Measurements from ENCODE around the gene ZNF568. TPM values are rescaled to one million over a fixed set of nuclear protein-coding genes. Genes with fewer than 3 reads are reported as not detected.

Gene ZNF568
- 10 to 100 TPM in 1 of 2 donors, 1 to 10 TPM in 1; 8.0 to 12.7 TPM for total RNA-seq

DNA sequence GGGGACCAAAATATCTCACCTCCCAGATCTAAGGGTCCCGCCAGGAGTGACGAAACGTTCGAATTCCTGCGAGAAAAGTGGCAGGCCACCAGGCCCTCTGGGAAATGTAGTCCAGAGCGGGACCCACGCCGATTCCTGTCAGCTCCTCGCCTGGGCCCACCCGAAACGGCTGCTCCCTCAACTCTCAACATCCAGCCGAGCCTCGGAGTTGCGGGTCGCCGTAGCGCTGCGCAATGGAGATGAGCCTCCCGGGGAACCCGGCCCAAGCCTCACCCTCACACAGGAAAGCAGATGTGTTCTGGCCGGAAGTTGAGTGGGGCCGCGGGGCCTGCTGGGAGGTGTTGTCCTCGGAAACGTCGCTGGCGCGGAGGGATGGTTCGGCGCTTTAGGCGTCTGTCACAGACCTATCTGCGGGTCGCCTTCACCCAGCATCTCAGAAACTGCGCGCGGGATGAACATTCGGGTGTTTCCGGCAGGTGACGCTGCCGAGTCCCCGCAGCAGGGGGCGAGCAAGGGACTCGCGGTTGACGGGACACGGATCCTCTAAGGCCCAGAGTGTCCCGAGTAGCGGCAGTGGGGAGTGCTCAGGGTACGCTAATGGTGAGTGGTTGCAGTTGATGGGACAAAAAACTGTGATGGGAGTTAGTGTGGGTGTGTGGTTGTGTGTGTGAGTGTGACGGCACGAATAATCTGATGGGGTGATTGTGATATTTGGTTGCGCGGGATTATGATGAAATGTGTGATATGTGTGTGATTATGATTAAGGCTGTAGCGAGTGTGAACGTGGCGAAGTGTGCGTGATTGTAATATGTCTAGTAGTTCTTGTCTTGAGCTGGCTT, at the start of gene ZNF568, which contains the start of gene ZNF829:
Gene ZNF568 (plus strand): TSS at position 341 of the 839 bp plus-strand sequence. CDS start 6,439 bp downstream, outside the sequence.
Gene ZNF829 (minus strand): TSS at position 300 of the 839 bp plus-strand sequence. CDS start 1,124 bp downstream, outside the sequence.
- Mint-ChIP-seq H3K27ac (peak within 1 kb of the TSS; percentile 91), H3K4me1 (ENCODE audit: low read depth in 2 of 2) (peaks cover 28 to 34% of the 10 kb centered on the region in 2 donors), H3K4me3 (peak within 1 kb of the TSS; percentile 96), H3K27me3 (no peaks in the 10 kb centered on the region), H3K9me3 (peaks cover 3% of the 10 kb centered on the region), H3K36me3 (peaks cover 47% of the 10 kb centered on the region)
- ATAC-seq = peak; percentile 99
- DNase-seq (ENCODE audit: low spot score) = peak; percentile 93

DNA sequence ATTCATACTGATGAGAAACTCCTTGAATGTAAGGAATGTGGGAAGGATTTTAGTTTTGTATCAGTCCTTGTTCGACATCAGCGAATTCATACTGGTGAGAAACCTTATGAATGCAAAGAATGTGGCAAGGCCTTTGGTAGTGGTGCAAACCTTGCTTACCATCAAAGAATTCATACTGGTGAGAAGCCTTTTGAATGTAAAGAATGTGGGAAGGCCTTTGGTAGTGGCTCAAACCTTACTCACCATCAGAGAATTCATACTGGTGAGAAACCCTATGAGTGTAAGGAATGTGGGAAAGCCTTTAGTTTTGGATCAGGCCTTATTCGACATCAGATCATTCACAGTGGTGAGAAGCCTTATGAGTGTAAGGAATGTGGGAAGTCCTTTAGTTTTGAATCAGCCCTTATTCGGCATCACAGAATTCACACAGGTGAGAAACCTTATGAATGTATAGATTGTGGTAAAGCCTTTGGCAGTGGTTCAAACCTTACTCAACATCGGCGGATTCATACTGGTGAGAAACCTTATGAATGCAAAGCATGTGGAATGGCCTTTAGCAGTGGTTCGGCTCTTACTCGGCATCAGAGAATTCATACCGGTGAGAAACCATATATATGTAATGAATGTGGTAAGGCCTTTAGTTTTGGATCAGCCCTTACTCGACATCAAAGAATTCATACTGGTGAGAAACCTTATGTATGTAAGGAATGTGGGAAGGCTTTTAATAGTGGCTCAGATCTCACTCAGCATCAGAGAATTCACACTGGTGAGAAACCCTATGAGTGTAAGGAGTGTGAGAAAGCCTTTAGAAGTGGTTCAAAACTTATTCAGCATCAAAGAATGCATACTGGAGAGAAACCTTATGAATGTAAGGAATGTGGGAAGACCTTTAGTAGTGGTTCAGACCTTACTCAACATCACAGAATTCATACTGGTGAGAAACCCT, 38.9 kb upstream of the ZNF568 start:
- DNase-seq (ENCODE audit: low spot score) (no peak), ATAC-seq (no peak)
- Mint-ChIP-seq H3K36me3 (peaks cover 62% of the 10 kb centered on the region), H3K27ac (no peak overlapping the region), H3K9me3 (peaks cover 24% of the 10 kb centered on the region), H3K4me3 (no peak overlapping the region), H3K27me3 (no peaks in the 10 kb centered on the region), H3K4me1 (ENCODE audit: low read depth in 2 of 2) (peaks cover 0 to 2% of the 10 kb centered on the region in 2 donors)

DNA sequence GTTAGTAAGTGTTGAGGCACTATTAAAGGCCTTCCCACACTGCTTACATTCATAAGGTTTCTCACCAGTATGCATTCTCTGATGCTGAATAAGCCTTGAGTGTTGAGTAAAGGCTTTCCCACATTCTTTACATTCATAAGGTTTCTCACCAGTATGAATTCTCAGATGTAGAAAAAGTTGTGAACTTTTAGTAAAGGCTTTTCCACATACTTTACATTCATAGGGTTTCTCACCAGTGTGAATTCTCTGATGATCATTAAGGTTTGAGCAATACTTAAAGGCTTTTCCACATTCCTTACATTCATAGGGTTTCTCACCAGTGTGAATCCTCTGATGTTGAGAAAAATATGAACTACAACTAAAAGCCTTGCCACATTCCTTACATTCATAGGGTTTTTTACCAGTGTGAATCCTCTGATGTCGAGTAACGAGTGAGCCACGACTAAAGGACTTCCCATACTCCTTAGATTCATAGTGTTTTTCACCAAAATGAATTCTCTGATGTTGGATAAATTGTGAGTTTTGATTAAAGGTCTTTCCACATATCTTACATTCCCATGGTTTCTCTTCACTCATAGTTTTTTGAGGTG, 24.3 kb upstream of the ZNF568 start:
- Mint-ChIP-seq H3K9me3 (peaks cover 42% of the 10 kb centered on the region), H3K27me3 (no peaks in the 10 kb centered on the region), H3K36me3 (peaks cover 78% of the 10 kb centered on the region), H3K4me3 (no peak overlapping the region), H3K27ac (no peak overlapping the region), H3K4me1 (ENCODE audit: low read depth in 2 of 2) (no peaks in the 10 kb centered on the region)
- DNase-seq (ENCODE audit: low spot score) = no peak
- no peak for ATAC-seq

DNA sequence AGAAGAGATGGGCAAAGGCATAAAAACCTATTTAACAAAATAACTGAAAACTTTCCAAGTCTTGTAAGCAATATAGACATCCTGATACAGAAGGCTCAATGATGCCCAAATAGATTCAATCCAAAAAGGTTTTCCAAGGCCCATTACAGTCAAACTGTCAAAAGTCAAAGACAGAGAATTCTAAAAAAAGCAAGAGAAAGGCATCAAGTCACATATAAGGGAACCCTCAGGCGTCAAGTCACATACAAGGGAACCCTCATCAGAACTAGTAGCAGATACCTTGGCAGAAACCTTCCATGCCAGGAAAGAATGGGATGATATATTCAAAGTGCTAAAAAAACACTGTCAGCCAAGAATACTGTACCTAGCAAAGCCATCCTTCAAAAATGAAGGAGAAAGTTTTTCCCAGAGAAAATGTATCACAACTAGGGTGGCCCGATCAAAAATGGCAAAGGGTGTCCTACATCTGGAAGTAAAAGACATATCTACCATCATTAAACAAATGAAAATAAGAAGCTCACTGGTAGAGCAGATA, 21.2 kb upstream of the ZNF568 start:
- Mint-ChIP-seq H3K36me3 (peaks cover 88% of the 10 kb centered on the region), H3K4me3 (no peak overlapping the region), H3K4me1 (ENCODE audit: low read depth in 2 of 2) (no peaks in the 10 kb centered on the region), H3K27me3 (no peaks in the 10 kb centered on the region), H3K27ac (no peak overlapping the region), H3K9me3 (peaks cover 46% of the 10 kb centered on the region)
- ATAC-seq (no peak), DNase-seq (ENCODE audit: low spot score) (no peak)

DNA sequence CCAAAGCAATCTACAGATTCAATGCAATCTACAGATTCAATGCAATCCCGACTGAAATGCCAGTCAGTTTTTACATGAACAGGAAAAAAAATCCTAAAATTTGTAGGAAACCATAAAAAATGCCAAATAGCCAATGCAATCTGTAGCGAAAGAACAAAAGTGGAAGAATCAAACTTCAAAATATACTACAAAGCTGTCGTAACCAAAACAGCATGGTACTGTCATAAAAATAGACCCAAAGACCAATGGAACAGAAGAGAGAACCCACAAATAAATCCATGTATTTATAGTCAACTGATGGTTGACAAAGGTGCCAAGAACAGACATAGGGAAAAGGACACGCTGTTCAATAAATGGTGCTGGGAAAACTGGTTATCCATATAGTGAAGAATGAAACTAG, 17.7 kb upstream of the ZNF568 start:
- H3K4me3 Mint-ChIP-seq = no peak overlapping the region
- H3K36me3 Mint-ChIP-seq = peaks cover 79% of the 10 kb centered on the region
- H3K9me3 Mint-ChIP-seq = peaks cover 38% of the 10 kb centered on the region

DNA sequence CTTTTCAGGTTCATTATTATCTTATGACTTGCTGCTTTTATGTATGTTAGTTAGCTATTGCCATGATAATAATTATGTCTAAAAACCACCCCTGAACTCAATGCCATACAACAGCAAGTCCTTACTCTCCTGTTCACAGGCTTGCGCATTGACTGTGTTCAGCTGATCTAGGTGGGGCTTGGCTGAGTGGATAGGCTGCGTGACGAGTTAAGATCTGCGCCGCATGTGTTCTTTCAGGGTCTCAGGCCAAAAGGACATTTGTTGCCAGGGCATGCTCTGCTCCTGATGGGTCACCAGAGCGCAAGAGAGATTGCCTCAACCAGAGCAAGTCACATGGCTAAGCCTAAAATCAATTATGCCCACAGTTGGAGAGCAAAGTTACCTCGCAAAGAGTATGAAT, 859 bp downstream of the ZNF568 start:
- ATAC-seq = no peak
- peak overlapping the region; percentile 96 for H3K4me3 Mint-ChIP-seq
- no peak for DNase-seq (ENCODE audit: low spot score)
- H3K9me3 Mint-ChIP-seq = peaks cover 3% of the 10 kb centered on the region
- H3K36me3 Mint-ChIP-seq = peaks cover 47% of the 10 kb centered on the region
- H3K27ac Mint-ChIP-seq = peak overlapping the region; percentile 91
- peaks cover 28 to 34% of the 10 kb centered on the region in 2 donors for H3K4me1 Mint-ChIP-seq (ENCODE audit: low read depth in 2 of 2)
- no peaks in the 10 kb centered on the region for H3K27me3 Mint-ChIP-seq

More for the DNA sequence above, 17.7 kb upstream of the ZNF568 start:
- no peaks in the 10 kb centered on the region for H3K27me3 Mint-ChIP-seq
- H3K4me1 Mint-ChIP-seq (ENCODE audit: low read depth in 2 of 2) = no peaks in the 10 kb centered on the region
- no peak for DNase-seq (ENCODE audit: low spot score)
- H3K27ac Mint-ChIP-seq = no peak overlapping the region
- no peak for ATAC-seq

DNA sequence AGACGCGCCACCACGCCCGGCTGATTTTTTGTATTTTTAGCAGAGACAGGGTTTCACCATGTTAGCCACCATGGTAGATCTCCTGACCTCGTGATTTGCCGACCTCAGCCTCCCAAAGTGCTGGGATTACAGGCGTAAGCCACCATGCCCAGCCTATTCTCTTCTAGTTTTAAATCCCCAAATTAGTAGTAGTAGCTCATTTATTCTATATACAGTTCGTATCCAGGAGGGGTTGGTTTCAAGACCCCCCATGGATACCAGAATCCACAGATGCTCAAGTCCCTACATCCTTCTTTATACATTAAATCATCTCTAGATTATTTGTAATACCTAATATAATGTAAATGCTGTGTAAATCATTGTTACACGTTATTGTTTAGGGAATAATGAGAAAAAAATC, 2.0 kb downstream of the ZNF568 start:
- Mint-ChIP-seq H3K4me1 (ENCODE audit: low read depth in 2 of 2) (peaks cover 28 to 34% of the 10 kb centered on the region in 2 donors), H3K4me3 (peak overlapping the region; percentile 35), H3K27ac (peak overlapping the region; percentile 91), H3K9me3 (peaks cover 3% of the 10 kb centered on the region), H3K27me3 (no peaks in the 10 kb centered on the region), H3K36me3 (peaks cover 54% of the 10 kb centered on the region)
- ATAC-seq = no peak
- no peak for DNase-seq (ENCODE audit: low spot score)

DNA sequence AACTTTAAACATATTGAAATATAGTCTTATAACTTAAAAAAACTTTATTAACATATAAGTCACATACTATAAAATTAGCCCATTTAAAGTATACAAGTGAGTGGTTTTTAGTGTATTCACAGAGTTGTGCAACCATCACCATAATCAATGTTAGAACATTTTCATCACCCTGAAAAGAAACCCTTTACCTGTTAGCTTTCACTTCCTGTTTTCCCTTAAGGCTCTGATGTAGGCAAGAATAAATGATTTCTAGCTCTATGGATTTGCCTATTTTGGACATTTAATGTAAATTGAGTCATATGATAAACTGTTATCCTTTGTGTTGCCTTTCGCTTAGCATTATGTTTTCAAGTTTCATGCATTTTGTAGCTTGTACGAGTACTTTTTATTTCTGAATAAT, 15.6 kb downstream of the ZNF568 start:
- Mint-ChIP-seq H3K36me3 (peaks cover 28% of the 10 kb centered on the region), H3K27ac (no peak overlapping the region), H3K27me3 (no peaks in the 10 kb centered on the region), H3K4me3 (no peak overlapping the region), H3K4me1 (ENCODE audit: low read depth in 2 of 2) (no peaks in the 10 kb centered on the region), H3K9me3 (peaks cover 4% of the 10 kb centered on the region)
- DNase-seq (ENCODE audit: low spot score) (no peak), ATAC-seq (no peak)

DNA sequence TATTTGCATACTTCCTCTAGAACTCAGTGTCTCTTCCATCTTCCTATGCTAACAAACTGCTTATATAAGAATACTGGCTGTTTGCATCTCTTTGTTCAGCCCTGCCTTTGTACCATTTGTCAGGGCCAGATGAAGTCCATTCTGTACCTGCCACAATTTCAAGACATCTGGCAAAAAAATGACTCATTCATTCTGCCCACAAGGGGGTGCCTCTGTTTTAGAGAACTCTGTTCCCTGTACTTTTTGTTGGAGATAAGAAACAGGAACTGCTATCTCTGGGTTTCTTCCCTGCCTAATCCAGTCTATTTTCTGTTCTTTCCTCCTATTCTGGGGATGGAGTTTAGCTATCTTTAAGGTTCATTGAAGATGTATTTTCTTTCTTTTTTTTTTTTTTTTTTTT, 23.0 kb downstream of the ZNF568 start:
- peaks cover 6% of the 10 kb centered on the region for H3K9me3 Mint-ChIP-seq
- H3K4me3 Mint-ChIP-seq = no peak overlapping the region
- no peak for ATAC-seq
- no peaks in the 10 kb centered on the region for H3K27me3 Mint-ChIP-seq
- peaks cover 0 to 9% of the 10 kb centered on the region in 2 donors for H3K4me1 Mint-ChIP-seq (ENCODE audit: low read depth in 2 of 2)
- no peak for DNase-seq (ENCODE audit: low spot score)
- H3K27ac Mint-ChIP-seq = no peak overlapping the region
- peaks cover 55% of the 10 kb centered on the region for H3K36me3 Mint-ChIP-seq

DNA sequence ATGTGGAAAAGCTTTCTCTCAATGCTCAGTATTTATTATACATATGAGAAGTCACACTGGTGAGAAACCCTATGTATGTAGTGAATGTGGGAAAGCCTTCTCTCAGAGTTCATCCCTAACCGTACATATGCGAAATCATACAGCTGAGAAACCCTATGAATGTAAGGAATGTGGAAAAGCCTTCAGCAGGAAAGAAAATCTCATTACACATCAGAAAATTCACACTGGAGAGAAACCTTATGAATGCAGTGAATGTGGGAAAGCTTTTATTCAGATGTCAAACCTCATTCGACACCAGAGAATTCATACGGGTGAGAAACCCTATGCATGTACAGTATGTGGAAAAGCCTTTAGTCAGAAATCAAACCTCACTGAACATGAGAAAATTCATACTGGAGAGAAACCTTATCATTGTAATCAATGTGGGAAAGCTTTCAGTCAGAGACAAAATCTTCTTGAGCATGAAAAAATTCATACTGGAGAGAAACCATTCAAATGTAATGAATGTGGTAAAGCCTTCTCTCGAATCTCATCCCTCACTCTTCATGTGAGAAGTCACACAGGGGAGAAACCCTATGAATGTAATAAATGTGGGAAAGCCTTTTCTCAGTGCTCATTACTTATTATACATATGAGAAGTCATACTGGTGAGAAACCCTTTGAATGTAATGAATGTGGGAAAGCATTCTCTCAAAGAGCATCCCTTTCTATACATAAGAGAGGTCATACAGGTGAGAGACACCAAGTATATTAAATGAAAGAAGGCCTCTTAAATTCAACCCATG, 34.4 kb downstream of the ZNF568 start:
- Mint-ChIP-seq H3K9me3 (peaks cover 15% of the 10 kb centered on the region), H3K36me3 (peaks cover 48% of the 10 kb centered on the region), H3K27ac (no peak overlapping the region), H3K4me1 (ENCODE audit: low read depth in 2 of 2) (no peaks in the 10 kb centered on the region), H3K27me3 (no peaks in the 10 kb centered on the region), H3K4me3 (no peak overlapping the region)
- DNase-seq (ENCODE audit: low spot score) (no peak), ATAC-seq (no peak)

DNA sequence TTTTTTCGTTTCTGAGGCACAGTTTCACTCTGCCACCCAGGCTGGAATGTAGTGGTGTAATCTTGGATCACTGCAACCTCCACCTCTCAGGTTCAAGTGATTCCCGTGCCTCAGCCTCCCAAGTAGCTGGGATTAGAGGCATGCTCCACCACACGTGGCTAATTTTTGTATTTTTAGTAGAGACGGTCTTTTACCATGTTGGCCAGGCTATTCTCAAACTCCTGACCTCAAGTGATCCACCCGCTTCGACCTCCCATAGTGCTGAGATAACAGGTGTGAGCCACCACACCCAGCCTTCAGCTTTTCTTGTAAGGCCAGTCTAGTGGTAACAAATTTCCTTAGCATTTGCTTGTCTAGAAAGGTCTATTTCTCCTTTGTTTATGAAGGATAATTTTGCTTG, 46.2 kb downstream of the ZNF568 start:
- Mint-ChIP-seq H3K9me3 (peaks cover 16% of the 10 kb centered on the region), H3K27ac (no peak overlapping the region), H3K4me1 (ENCODE audit: low read depth in 2 of 2) (no peaks in the 10 kb centered on the region), H3K27me3 (no peaks in the 10 kb centered on the region), H3K36me3 (peaks cover 29% of the 10 kb centered on the region), H3K4me3 (no peak overlapping the region)
- DNase-seq (ENCODE audit: low spot score) (no peak), ATAC-seq (no peak)

DNA sequence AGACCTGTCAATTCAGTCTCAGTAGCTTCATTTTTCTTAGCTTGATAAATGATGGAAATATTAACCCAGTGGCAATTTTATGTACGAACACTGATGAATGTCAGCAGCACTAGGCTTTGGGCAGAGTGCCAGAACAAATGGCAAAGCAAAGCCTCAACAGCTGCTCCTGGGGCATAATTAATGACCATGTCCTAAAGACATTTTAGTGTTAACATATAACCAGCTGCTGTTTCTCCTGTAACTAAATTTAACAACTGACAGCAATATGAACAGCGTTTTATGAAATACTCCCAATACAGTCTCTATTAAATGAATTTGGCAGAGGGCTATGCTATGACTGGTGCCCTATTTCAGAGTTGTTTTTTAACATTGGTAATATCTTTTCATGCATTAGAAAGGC, 47.1 kb downstream of the ZNF568 start:
- DNase-seq (ENCODE audit: low spot score) (no peak), ATAC-seq (no peak)
- Mint-ChIP-seq H3K4me1 (ENCODE audit: low read depth in 2 of 2) (no peaks in the 10 kb centered on the region), H3K27ac (no peak overlapping the region), H3K9me3 (peaks cover 14% of the 10 kb centered on the region), H3K36me3 (peaks cover 24% of the 10 kb centered on the region), H3K27me3 (no peaks in the 10 kb centered on the region), H3K4me3 (no peak overlapping the region)

DNA sequence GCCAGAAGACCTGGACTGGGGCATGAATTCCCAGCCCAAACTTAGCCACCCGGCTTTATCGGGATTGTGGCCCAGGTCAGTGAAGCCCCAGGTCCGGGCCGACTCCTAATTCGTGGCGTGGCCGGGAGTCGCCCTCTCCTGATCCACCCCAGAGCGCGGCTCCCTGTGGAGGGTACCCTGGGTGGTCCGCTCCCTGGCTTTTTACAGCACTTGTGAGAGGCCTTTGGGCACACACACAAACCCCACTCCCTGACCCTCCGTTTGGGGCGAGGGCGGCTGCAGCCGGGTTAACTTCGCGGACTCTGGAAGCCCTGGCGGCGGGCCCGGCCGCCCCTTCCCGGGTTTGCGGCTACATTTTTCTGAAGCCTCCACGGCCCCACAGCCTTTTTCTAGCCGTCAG, 56.4 kb downstream of the ZNF568 start:
- peak overlapping the region; percentile 95 for H3K4me3 Mint-ChIP-seq
- no peaks in the 10 kb centered on the region for H3K9me3 Mint-ChIP-seq
- H3K27ac Mint-ChIP-seq = peak overlapping the region; percentile 74 to 95
- H3K4me1 Mint-ChIP-seq (ENCODE audit: low read depth in 2 of 2) = peaks cover 8 to 10% of the 10 kb centered on the region in 2 donors
- ATAC-seq (peak in 1 of 2 donors; percentile 11), DNase-seq (ENCODE audit: low spot score) (no peak)
- H3K36me3 Mint-ChIP-seq = peaks cover 1% of the 10 kb centered on the region
- H3K27me3 Mint-ChIP-seq = no peaks in the 10 kb centered on the region

Data from natural killer cell treated with Interleukin-12 subunit alpha and Interleukin-12 subunit beta and Interleukin-15 and Interleukin-18, amount 100 ng/mL, for 72 hours (primary cell).